HG03175 (cell line): ENCODE results near the gene IFNGR2.
"Not testable (repeated sequence)": the region's sequence is repeated elsewhere in the genome, so short reads cannot be mapped to it uniquely, and the experiment has no call there.

Experiments
- ATAC-seq: cut with Tn5 transposase; IDR thresholded peaks from one replicate; pipeline ENCODE4 v1.9.1; 2021; ENCODE audit warnings: mild to moderate bottlenecking, moderate library complexity; ENCODE audit not compliant: unreplicated experiment

Gene IFNGR2, protein sequence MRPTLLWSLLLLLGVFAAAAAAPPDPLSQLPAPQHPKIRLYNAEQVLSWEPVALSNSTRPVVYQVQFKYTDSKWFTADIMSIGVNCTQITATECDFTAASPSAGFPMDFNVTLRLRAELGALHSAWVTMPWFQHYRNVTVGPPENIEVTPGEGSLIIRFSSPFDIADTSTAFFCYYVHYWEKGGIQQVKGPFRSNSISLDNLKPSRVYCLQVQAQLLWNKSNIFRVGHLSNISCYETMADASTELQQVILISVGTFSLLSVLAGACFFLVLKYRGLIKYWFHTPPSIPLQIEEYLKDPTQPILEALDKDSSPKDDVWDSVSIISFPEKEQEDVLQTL

DNA sequence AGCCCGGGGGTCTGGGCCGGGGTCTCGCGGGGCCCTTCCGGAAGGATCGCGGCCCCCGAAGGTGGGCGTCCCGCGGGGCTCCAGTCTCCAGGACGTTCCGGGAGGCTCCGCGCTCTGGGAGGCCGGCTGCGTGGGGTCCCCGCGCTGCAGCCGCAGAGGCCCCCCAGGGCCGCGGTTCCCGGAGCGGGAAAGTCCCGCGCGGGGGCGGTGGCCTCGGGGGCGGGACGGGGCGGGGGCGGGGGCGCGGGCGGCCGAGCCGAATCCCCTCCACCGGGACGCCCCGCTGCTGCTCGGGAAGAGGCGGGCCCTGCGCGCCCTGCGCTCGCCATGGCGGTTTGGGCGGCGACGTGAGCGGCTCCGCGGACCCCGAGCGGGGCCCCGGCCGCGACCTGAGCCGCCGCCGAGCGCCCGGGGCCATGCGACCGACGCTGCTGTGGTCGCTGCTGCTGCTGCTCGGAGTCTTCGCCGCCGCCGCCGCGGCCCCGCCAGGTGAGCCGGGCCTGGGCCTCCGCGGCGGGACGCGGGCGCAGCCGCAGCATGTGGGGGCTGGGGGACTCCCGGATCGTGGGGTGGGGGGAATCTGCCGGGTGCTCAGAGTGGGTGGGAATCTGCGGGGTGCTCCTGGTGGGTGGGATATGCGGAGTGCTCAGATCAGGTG, at the start of gene IFNGR2:
Gene IFNGR2, plus strand, starts transcription at position 286 of the 658 bp plus-strand sequence. Its CDS starts 131 bp downstream, at position 417.
- ATAC-seq, result peak; percentile 29

DNA sequence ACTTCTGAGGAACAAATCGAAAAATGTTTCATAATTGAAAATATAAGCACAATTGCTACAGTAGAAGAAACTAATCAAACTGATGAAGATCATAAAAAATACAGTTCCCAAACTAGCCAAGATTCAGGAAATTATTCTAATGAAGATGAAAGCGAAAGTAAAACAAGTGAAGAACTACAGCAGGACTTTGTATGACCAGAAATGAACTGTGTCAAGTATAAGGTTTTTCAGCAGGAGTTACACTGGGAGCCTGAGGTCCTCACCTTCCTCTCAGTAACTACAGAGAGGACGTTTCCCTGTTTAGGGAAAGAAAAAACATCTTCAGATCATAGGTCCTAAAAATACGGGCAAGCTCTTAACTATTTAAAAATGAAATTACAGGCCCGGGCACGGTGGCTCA, 47.9 kb upstream of the IFNGR2 start:
- ATAC-seq, result no peak

DNA sequence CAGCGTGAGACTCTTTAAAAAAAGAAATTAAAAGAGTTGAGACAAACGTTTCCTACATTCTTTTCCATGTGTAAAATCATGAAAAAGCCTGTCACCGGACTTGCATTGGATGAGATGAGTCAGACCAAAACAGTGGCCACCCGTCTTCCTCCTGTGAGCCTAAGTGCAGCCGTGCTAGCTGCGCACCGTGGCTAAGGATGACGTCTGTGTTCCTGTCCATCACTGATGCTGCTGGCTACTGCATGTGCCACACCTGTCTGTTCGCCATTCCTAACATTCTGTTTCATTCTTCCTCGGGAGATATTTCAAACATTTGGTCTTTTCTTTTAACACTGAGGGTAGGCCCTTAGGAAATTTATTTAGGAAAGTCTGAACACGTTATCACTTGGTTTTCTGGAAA, 47.2 kb upstream of the IFNGR2 start:
- ATAC-seq, result no peak

DNA sequence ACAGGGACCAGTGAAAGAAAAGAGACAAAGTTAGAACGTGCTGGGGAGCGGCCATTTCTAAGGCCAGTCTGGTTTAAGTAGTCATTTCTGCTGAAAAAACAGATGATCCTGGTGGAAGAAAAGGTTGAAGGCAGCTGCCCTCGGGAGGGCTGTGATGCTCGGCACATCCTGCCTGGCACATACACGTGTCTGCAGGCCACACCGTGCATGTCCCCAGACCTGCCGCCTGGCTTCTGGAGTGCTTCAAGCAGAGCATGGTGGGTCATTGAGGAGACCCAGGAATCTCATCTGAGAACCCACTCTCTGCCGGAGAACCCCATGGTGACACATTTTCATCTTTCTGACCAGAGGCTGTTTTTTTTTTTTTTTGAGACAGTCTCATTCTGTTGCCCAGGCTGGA, 46.0 kb upstream of the IFNGR2 start:
- ATAC-seq, result no peak

DNA sequence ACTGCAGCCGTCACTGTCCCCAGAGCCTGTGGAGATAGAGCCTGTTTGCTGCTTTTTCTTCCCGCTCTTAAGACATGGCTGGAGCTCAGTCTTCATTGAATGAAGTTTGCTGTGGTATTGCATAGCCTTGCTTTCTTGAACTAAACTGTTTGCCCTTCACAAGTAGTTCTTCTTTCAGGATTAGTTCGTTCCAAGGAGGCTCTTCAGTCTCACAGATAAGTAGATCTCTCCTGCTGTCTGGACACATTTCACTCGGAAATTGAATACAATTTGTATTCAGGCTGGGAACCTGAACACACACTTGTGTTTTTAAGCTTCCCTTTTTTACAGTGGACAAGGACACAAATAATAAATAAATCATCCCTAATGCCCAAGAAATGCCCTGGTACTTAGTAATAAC, 43.8 kb upstream of the IFNGR2 start:
- ATAC-seq, result no peak

DNA sequence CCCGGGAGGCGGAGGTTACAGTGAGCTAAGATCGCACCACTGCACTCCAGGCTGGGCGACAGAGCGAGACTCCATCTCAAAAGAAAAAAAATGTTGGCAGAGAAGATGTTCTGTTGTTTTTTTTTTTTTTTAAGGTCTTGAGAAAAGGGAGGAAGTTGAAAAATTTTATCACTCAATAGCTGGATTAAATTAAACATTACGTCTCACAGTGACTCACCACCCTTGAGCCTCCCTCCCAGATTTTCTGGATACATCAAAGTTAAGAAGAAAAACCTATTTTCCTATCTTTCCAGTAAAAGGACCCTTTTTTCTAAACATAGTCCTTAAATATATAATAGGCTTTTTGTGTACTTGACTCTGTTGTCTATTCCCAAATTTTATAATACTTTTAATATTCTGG, 42.9 kb upstream of the IFNGR2 start:
- ATAC-seq, result no peak

DNA sequence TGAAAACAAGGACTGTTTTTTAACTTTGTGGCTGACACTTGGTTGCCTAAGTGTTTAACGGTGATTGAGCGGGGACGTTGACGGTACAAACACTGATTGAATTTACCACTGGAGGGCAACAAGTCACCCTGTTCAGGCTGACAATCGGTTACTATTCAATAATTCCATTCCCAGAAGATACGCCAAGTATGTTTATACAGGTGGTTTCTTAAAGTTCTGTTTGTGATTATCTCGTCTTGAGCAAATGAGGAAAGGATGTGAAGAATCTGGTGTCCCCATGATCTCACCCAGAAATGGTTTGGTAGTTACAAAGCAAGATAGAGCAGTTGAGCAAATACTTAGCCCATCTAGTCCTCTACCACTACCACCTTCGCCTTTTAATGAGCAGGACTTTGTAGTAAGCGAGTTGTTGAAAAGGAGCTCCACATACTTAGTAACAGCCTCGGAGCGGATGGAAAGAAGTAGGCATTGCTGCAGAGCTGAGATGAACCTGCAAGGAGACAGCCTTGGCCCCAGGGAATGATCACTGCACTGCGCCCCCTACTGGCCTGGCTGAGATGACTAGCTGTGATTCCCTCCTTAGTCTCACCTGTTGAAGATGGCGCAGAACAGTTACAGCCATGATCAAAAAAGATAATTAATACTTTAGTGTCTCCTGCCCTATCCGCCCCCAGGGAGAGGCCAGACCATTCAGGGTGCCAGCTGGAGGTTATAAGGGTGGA, 42.2 kb upstream of the IFNGR2 start:
- ATAC-seq, result peak; percentile 72

DNA sequence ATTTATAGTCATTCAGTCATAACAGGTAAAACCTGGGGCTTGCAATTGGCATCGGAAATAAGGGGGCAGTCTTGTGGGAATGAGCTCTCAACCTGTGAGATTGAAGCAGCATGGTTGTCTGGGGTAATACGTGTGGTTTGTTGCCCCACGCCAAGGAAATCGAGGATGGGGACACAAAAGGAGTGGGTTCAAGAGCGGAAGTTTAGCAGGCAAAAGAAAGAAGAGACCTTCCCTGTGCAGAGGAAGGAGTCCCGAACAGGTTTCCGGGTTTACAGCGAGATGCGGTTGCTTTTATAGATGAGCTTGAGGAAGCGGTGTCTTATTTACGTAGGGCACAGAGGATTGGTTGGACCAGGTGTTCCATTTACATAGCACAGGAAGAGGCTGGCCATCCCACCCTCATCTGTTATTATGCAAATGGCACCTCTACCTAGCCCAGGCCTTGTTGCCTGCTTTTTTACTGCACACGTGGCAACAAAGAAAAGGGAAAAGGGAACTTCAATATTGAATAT, 41.1 kb upstream of the IFNGR2 start:
- ATAC-seq, result no peak

DNA sequence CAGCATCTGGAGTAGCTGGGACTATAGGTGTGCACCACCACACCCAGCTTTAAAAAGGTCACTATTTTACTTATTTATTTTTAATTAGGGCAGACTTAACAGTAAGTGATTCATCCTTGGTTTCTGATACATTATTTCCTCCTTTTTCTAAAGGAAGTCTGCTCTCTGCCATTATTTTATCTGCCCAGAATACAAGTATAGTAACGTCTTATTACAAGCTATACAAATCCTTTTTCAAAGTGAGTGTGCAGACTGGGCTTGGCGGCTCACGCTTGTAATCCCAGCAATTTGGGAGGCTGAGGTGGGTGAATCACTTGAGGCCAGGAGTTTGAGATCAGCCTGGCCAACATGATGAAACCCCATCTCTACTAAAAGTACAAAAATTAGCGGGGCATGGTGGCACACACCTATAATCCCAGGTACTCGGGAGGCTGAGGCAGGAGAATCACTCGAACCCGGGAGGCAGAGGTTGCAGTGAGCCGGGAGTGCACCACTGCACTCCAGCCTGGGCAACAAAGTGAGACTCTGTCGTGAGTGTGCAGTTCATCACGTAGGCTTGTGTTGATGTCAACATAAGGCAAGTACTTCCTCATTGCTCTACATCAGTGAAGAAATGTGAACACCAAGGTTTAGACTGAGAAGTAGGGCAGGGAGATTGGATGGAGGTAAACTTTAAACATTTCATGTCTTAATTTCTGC, 39.2 kb upstream of the IFNGR2 start:
- not testable (repeated sequence) for ATAC-seq

DNA sequence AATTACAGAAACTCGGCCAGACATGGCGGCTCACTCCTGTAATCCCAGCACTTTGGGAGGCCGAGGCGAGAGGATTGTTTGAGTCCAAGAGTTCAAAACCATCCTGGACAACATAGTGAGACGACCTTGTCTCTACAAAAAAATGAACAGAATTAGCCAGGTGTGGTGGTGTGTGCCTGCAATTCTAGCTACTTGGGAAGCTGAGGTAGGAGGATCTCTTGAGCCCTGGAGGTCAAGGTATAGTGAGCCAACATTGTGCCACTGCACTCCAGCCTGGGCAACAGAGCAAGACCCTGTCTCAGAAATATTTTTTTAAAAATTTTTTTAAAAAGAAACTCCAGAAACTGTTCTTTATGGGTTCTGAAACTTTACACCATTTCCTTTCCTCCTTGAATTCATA, 38.4 kb upstream of the IFNGR2 start:
- ATAC-seq, result no peak

DNA sequence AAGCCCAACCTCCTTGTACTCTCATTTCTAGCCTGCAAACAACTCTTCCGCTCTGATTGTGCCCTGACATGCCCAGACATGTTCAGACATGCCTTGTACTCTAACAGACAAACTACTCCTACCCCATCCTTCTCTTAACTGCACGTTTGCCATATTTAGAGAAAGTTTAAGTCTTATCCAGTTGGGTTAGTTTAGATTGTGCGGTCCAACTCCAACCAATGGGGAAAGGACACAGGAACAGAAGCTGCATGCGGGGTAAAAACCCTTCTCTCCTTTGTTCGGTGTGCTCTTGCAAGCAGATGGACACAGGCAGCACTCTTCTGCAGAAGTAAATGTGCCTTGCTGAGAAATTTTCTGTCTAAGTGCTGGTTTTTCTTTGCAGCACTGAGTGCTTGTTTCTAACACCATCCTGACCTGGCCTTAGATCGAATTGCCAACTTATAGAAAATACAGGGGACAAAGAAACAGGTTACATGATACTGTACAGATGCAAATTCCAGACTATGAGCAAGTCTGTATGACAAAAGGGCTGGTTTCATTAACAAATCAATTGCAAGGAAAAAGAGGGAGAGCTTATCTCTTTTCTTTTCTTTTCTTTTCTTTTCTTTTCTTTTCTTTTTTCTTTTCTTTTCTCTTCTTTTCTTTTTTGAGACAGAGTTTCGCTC, 35.8 kb upstream of the IFNGR2 start:
- ATAC-seq, result no peak

DNA sequence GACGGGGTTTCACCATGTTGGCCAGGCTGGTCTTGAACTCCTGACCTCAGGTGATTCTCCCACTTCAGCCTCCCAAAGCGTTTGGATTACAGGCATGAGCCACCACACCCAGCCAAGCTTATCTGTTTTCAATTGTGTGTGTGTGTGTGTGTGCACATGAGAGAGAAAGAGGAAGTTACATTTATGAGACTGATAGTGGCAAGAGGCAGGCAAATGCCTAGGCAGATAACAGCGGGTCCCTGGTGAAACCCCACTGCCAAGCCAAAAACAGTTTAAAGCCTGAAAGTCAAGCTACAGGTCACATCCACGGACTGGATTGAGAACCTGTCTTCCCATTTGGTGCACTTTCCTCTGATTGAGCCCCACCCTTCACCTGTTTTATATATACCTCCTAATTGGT, 35.1 kb upstream of the IFNGR2 start:
- ATAC-seq, result no peak

DNA sequence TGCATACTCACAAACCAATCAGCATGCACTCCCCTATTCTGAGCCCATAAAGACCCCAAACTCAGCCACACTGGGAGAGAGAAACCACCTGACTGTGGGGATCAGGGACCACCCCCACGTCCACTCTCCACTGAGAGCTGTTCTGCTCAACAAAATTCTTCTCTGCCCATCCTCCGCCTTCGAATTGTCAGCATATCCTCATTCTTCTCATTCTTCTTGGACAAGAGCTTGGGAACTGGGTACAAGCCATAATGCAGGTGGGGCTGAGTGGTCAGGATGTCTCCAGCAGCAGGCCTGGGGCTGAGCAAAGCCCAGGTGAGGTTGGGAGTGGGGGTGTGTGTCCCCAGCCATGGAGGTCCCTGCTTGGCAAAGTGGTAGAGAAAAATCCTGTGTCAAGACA, 34.6 kb upstream of the IFNGR2 start:
- no peak for ATAC-seq

DNA sequence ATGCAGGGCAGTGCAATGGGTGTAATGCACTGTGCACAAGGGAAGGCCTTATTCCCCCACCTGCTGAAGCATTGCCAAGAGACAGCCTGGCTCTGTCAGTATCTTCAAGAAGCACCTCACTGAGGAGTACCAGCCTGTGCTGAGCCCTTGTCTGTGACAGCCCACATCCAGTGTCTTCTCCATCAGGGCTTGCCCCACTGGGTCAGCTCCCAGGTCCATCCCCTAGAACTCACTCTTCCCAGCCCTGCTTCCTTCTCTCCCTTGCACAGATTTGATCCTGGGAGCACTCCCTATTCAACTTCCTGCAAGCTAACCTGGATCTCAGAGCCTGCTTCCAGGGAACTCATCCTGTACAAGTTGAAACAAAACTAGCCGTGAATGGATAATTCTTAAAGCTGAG, 33.6 kb upstream of the IFNGR2 start:
- no peak for ATAC-seq

DNA sequence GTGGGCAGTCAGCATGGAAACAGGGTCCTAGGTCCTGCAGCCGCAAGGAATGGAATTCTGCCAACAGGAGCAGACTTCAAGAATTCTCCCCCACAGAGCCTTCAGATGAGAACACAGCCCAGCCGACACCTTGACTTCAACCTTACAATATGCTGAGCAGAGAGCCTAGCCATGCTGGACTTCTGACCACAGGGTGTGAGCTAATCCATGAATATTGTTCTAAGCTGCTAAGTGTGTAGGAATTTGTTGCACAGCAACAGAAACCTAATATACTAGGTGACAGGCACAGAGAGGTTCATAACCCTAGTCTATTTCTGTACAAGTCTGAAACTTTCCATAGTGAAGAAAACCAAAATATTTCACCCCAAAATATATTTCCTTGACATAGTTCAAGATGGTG, 32.9 kb upstream of the IFNGR2 start:
- ATAC-seq, result no peak

DNA sequence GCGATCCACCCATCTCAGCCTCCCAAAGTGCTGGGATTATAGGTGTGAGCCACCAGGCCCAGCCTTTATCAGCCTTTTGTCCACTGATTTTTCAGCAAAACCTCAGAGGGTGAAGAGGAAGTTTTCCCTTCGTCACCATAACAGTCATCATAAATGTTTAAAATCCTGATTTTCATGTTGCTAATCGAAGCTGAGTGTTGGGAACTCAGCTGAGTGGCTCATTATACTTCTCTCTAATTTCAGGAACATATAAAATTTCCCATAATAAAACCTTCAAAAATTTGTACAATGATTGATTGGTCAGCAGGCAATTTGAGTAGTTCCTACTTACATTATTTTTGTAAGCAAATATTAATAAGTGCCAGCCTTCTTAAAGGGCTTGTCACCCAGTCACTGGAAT, 31.8 kb upstream of the IFNGR2 start:
- ATAC-seq, result no peak

DNA sequence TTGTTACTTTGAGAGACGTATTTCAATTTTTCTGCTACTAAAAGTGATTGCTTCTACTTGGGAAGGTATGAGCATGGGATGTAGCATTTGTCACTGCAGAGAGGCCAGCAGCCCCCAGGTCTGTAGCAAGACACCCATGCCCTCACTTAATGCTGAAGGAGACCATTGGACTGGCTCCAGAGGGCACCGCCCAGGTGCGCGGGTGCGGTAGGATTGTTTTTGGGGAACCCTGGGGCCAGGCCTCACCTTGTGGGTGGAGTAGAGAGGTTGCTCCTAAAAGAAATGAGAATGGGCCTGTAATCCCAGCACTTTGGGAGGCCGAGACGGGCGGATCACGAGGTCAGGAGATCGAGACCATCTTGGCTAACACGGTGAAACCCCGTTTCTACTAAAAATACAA, 30.6 kb upstream of the IFNGR2 start:
- no peak for ATAC-seq

DNA sequence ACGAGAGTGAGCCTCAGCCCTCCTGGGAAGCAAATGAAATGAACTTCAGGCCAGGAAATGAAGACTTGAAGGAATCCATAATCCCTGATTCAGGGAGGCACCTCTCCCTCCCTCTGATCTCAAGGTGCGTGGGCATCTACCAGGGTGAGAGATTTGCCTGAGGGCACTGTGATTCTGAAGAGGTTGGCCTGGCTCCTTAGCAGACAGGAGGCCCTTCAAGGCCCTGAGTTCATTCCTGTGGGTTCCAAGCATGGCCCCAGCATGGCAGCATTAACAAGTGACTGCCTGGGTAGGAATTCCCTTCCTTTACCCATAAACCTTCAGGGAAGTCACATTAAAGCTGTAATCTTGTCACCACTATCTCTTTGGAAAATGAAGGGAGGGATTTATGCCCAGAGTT, 29.8 kb upstream of the IFNGR2 start:
- ATAC-seq, result no peak

DNA sequence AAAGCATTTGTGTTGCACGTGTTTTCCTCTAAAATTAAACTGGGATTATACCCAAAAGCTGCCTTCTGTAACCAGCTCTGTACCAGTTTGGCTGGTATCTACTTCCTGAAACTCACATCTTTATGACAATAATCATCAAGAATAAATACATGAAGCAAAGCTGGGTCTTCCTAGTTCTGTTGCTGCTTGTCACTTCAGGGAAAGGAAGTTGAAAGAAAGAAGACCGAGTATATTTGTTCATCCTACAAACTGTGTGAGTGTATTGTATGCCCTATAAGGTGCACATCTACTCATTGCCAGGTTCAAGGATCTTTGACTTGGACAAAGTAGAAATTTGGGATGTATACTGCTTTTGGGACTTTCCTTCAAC, 29.1 kb upstream of the IFNGR2 start:
- no peak for ATAC-seq

DNA sequence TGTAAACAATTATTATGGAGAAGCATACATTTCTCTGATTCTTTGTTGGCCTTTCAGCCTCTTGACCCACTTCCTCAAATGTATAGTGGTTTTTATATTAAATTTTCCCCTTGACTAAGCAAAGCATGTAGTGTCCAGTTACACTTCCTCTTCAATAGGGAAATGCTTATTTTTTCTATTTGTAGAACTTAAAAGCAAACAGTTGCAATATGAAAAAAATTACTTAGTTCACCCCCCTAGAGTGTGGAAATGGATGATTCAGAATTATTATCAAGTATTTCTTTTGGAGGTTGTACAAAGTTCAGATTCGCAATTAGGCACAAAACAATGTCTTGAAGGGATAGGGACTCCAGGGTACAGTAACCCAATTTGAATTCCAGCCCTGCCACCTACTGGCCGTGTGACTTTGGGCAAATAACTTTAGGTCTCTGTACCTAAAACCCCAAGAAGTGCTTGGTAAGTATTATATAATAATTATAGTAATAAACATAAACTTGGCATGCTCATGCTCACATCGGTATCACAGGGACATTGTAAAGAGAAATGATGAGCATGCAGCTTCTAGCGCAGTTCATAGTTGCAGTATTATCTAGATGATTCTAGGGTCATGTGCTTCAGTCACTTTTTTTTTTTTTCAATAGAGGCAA, 28.6 kb upstream of the IFNGR2 start:
- ATAC-seq, result peak; percentile 55
